ENCODE data around the gene ZFYVE1.
A peak's percentile ranks its signal among the peaks of the same experiment; 100 is the strongest.
"Not testable (repeated sequence)": the region's sequence is repeated elsewhere in the genome, so short reads cannot be mapped to it uniquely, and the experiment has no call there.

ZFYVE1 gene

DNA sequence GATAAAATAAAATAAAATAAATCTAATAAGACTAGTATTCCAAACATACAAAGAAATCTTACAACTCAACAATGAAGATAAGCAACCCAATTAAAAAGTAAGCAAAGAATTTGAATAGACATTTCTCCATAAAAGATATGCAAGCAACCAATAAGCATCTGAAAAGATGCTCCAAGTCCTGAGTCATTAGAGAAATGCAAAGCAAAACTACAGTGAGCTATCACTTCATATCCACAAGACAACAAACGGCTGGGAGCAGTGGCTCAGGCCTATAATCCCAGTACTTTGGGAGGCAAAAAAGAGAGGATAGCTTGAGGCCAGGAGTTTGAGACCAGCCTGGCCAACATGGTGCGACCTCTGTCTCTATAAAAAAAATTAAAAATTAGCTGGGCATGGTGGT, 26.8 kb downstream of the ZFYVE1 start:
- DNase-seq (ENCODE audit: low spot score): no peak

GRCh38 chr14:72999316-72999715, 27.6 kb downstream of the ZFYVE1 start:
- no peak for DNase-seq (ENCODE audit: low spot score)

GRCh38 chr14:72998252-72998903, 28.5 kb downstream of the ZFYVE1 start:
- DNase-seq (ENCODE audit: low spot score): no peak

DNA sequence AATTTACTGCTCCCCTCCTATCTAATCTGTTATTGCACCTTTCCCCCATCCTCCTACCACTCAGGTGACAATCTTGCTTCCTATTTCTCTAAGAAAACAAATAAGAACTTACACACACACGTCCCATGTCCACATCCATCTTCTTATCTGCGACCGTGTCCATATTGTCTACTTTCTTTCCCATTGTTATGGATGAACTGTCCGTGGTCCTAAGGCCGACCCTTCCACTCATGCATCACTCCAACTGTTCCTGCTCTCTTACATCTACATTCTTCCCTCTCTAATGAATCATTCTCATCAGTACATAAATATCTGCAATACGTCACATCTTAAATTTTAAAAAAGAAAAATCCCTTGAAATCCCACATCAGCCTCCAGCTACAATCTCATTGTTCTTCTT, 30.0 kb downstream of the ZFYVE1 start:
- no peak for DNase-seq (ENCODE audit: low spot score)

DNA sequence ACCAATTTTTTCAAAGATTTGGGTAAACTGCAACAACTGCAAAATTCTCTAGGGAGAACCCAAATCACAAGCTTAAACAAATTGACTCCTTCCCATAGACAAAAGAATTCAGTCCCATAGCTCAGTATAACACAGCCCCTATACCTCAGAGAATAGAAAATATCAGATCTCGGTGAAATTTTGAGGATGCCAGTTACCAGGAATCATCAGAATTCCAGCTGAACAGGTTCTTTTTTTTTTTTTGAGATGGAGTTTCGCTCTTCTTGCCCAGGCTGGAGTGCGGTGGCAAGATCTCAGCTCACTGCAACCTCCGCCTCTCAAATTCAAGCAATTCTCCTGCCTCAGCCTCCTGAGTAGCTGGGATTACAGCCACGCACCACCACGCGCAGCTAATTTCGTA, 36.7 kb downstream of the ZFYVE1 start:
- DNase-seq (ENCODE audit: low spot score): no peak

GRCh38 chr14:72986857-72987256, 40.0 kb downstream of the ZFYVE1 start:
- DNase-seq (ENCODE audit: low spot score): no peak

- DNase-seq (ENCODE audit: low spot score): peak; percentile 16
Observed at GRCh38 chr14:72986214-72986613, 40.7 kb downstream of the ZFYVE1 start.

DNA sequence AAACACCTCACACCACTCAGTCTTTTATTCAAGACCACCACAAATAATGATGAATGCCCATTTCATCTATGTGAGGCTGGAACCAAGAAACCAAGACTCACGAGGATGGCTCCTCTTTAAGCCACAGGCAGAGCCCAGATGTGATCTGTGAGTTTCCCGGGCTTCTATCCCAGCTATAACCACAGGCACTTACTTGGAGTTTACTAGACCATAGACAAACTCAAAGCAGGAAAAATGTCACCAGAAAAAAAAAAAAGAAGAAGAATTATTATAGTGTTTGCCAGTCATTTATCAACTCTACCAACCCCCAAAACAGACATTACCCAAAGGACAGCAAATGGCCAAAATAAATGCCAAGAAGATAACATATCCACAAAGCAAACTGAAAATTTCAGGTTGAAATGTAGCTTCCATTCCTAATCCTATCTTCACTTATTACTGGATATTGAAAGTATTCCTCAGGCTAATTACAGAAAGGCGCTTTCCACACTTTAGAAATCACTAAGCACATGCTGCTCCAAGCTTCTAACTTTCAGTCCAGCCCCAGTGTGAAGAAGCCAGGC, 44.7 kb downstream of the ZFYVE1 start:
- DNase-seq (ENCODE audit: low spot score): no peak

DNA sequence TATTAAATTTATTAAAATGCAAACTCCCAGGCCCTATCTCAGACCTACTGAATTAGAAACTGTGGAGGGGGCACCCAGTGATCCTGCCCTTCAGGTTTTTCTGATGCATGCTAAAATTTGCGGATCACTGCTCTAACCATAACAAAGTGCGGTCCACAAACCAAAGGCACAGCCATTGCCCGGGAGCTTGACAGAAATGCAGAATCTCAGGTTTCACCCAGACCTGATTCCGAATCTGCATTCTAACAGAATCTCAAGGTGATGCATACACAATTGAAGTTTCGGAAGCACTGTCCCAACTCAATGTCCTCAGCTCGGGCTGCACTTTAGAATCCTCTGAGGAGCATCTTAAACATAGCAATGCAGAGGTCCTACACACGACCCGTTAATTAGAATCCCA, 46.0 kb downstream of the ZFYVE1 start:
- no peak for DNase-seq (ENCODE audit: low spot score)

GRCh38 chr14:72978856-72979255, 48.0 kb downstream of the ZFYVE1 start:
- DNase-seq (ENCODE audit: low spot score): no peak

- peak; percentile 44 for DNase-seq (ENCODE audit: low spot score)
Observed at GRCh38 chr14:72975770-72976169, 51.1 kb downstream of the ZFYVE1 start.

- DNase-seq (ENCODE audit: low spot score): no peak
Observed at GRCh38 chr14:72974661-72975060, 52.2 kb downstream of the ZFYVE1 start.

- DNase-seq (ENCODE audit: low spot score): no peak
Observed at GRCh38 chr14:72970824-72971434, 56.0 kb downstream of the ZFYVE1 start.

DNA sequence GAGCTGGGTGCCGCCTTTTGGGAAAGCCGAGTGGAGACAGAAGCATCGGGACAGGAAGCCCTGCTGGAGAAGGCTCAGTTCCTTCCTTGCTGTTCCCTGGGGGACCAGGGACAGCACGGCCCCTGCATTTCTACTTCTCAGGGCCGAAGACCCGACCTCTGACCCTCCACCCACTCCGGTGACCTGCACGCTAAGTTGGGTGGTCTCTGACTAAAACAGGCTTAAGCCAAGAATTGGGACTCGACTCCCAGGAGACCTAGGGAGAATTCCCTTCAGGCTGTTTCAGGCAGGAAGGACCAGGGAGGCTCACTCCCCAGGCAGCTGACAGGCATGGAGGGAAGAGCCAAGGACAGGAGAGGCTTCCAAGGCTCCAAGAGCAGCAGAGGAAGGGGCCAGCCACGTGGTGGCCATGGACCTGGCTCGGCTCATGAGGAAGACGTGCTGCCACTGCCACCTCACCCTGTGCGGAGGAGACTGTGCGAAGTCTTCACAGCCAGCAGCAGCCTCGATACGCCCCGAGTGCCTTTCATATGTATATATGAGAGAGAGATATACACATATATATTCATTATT, 56.8 kb downstream of the ZFYVE1 start:
- DNase-seq (ENCODE audit: low spot score): no peak

DNA sequence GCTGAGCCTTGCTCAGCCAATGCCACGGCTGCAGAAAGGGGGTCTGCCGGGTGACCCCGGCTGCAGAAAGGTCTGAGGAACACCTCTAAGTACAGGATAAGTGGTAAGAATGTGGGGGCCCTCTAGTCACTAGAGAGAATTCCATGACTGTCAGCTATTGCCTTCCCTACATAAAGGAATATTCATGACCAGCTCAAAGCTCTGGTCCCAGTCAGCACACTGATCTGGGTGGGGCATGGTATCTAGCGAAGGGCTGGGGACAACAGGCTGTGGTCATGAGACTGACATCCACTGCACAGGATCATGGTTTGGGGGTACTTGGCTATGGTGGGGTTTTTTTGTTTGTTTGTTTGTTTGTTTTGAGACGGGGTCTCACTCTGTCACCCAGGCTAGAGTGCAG, 58.6 kb downstream of the ZFYVE1 start:
- no peak for DNase-seq (ENCODE audit: low spot score)

- DNase-seq (ENCODE audit: low spot score): no peak
Observed at GRCh38 chr14:72966038-72966437, 60.9 kb downstream of the ZFYVE1 start.

- peak; percentile 52 for DNase-seq (ENCODE audit: low spot score)
Observed at GRCh38 chr14:72965249-72965648, 61.7 kb downstream of the ZFYVE1 start.

- peak; percentile 83 for DNase-seq (ENCODE audit: low spot score)
Observed at GRCh38 chr14:72962829-72963312, 64.0 kb downstream of the ZFYVE1 start.

DNA sequence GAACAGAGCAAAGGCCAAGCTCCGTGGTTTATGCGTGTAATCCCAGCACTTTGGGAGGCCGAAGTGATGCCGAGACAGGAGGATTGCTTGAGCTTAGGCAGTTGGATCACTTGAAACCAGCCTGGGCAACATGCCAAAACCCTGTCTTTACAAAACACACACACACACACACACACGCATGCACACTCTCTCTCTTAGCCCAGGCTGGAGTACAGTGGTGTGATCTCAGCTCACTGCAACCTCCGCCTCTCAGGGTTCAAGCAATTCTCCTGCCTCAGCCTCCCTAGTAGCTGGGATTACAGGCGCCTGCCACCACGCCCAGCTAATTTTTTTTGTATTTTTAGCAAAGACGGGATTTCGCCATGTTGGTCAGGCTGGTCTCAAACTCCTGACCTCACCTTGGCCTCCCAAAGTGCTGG, 64.6 kb downstream of the ZFYVE1 start:
- DNase-seq (ENCODE audit: low spot score): not testable (repeated sequence)

- no peak for DNase-seq (ENCODE audit: low spot score)
Observed at GRCh38 chr14:72961579-72962335, 65.1 kb downstream of the ZFYVE1 start.

DNA sequence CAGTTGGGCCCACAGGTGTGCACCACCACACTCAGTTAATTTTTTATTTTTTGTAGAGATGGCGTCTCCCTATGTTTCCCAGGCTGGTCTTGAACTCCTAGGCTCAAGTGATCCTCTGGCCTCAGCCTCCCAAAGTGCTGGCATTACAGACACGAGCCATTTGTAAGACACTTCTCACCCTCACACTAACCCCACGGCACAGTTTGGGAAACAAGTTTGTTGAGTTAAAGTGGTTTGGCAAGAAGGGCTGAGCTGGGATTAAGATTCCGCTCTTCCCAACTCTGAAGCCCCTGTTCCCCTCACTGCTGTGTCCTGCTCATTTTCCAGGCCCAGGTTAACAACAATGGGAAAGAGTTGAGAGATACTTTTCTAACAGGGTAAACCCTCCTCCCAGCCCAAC, 65.9 kb downstream of the ZFYVE1 start:
- not testable (repeated sequence) for DNase-seq (ENCODE audit: low spot score)

GRCh38 chr14:72958548-72958947, 68.4 kb downstream of the ZFYVE1 start:
- no peak for DNase-seq (ENCODE audit: low spot score)
